Panc1 (cell line): ENCODE results near the gene TENM3. TPM values are rescaled to one million over a fixed set of nuclear protein-coding genes. Genes with fewer than 3 reads are reported as not detected.

ENCODE experiments used
- ATAC-seq: fragments of 200-7000 bp; cut with Tn5 transposase; 2 replicates; pipeline ENCODE4 v1.9.1; 2020; ENCODE audit warnings: mild to moderate bottlenecking, moderate library complexity
- BruUV-seq: library from RNA; stranded (reverse); fragments of 400-500 nt; replicated peaks from 2 replicates; lab custom pipeline; 2021; lab: Mats Ljungman, UMichigan
- CTCF ChIA-PET: fragments of 300-600 bp; sonication (Branson Sonifier 250); formaldehyde crosslinking; loops from one replicate; lab custom pipeline; 2022; ENCODE audit warnings: antibody characterized with exemption; lab: Charles Lee
- POLR2A ChIA-PET: fragments of 300-600 bp; sonication (Branson Sonifier 250); formaldehyde crosslinking; loops from one replicate; lab custom pipeline; 2022; ENCODE audit warnings: antibody characterized with exemption; lab: Charles Lee
- DNase-seq: peaks from one replicate; pipeline ENCODE4 v3.0.0-alpha.2; 2010; ENCODE audit warnings: low read depth, low spot score
- H3K27ac ChIP-seq: 2 replicates; pipeline ENCODE4 v1.5.1; 2011; ENCODE audit warnings: mild to moderate bottlenecking, low read length, inconsistent platforms
- H3K27me3 ChIP-seq: fragments of 200-500 bp; sonication (Bioruptor generic); 2 replicates; pipeline ENCODE4 v1.6.0; 2014; ENCODE audit warnings: low read length, inconsistent platforms; ENCODE audit not compliant: control insufficient read depth, insufficient read depth
- H3K36me3 ChIP-seq: fragments of 200-500 bp; sonication (Bioruptor generic); 2 replicates; pipeline ENCODE4 v1.5.1; 2014; ENCODE audit warnings: inconsistent platforms, mild to moderate bottlenecking, low read length, moderate library complexity; ENCODE audit not compliant: control insufficient read depth, insufficient read depth
- H3K4me1 ChIP-seq: 2 replicates; pipeline ENCODE4 v1.5.1; 2011; ENCODE audit warnings: inconsistent platforms, mild to moderate bottlenecking, low read length, moderate library complexity; ENCODE audit not compliant: control insufficient read depth, insufficient read depth
- H3K4me3 ChIP-seq, 2 experiments: 2 replicates each; pipeline ENCODE4 v1.5.1; 2011 to 2012; ENCODE audit warnings: low read depth in 2 of 2, low read length in 2 of 2, mild to moderate bottlenecking in 2 of 2, inconsistent platforms in 1 of 2, moderate library complexity in 1 of 2
- H3K9me3 ChIP-seq: fragments of 200-500 bp; sonication (Bioruptor generic); 2 replicates; pipeline ENCODE4 v1.5.1; 2014; ENCODE audit warnings: low read depth, mild to moderate bottlenecking, inconsistent platforms, low read length, moderate library complexity; ENCODE audit not compliant: control insufficient read depth, insufficient read depth
- CTCF ChIP-seq: fragments of 450-650 bp; IDR thresholded peaks from 2 replicates; pipeline ENCODE4 v1.5.1; 2017; ENCODE audit warnings: mild to moderate bottlenecking
- POLR2AphosphoS5 ChIP-seq: IDR thresholded peaks from 2 replicates; pipeline ENCODE4 v1.6.1; 2012; ENCODE audit warnings: mild to moderate bottlenecking, low read depth, low read length, moderate library complexity
- SIN3A ChIP-seq: IDR thresholded peaks from 2 replicates; pipeline ENCODE4 v1.6.1; 2012; ENCODE audit warnings: low read depth, mild to moderate bottlenecking, low read length, moderate library complexity, borderline replicate concordance; ENCODE audit not compliant: insufficient read depth
- TCF7L2 ChIP-seq: IDR thresholded peaks from 2 replicates; pipeline ENCODE4 v1.6.1; 2011; ENCODE audit warnings: mild to moderate bottlenecking, low read depth, low read length, inconsistent platforms
- in situ Hi-C: cut with HindIII; loops from 2 replicates; pipeline ENCODE4 v1.10.0; 2016; ENCODE audit warnings: low sequenced_read_pairs, low pct_unique_long_range_greater_than_20kb
- intact Hi-C: fragments of 100-400 bp; cut with micrococcal nuclease; formaldehyde crosslinking; loops from one replicate; pipeline ENCODE4 v1.10.0; 2022; ENCODE audit not compliant: unreplicated experiment
- total RNA-seq: library from RNA; stranded (reverse); gene quantifications from one replicate; pipeline ENCODE4 v1.2.1, GENCODE V29; 2021; ENCODE audit not compliant: unreplicated experiment
- TF ChIP-seq, protein P1 (sequence below), 2 experiments: IDR thresholded peaks; 2 replicates each; pipeline ENCODE4 v1.6.1; 2011 to 2012; ENCODE audit warnings: low read depth in 2 of 2, control low read depth in 1 of 2, low read length in 1 of 2, mild to moderate bottlenecking in 1 of 2, moderate library complexity in 1 of 2; ENCODE audit not compliant: insufficient read depth in 1 of 2

TENM3 gene
- total RNA-seq, 1 experiment from 2014 or later, result 0.95 TPM

DNA sequence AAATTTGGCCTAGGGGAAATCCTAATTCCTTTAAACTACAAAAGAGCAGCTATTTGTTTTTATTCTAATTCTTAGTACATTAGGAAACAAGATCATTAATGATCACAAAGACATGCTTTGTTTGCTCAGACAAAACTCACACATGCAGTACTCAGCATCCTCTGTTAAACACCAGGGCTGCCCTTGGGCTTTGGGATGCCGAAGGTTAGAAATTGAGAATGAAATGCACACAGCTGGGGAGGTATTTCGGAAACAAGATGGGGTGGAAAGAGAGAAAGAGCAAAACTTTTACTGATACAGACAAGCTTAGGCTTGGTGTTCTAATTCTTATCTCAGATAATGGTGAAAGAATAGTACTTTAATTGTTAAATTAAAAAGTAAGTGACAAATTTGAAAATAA, 451.3 kb downstream of the TENM3 start:
- no peaks in the 10 kb centered on the region for H3K4me1 ChIP-seq
- in situ Hi-C loops (no loop called here), intact Hi-C loops (no loop called here)
- no peak overlapping the region for H3K4me3 ChIP-seq
- H3K27me3 ChIP-seq, result no peaks in the 10 kb centered on the region
- no TSS peak for BruUV-seq
- no peak for ATAC-seq
- ChIA-PET POLR2A (no interaction called here), CTCF (no interaction called here)
- H3K27ac ChIP-seq, result no peak overlapping the region
- H3K9me3 ChIP-seq, result no peaks in the 10 kb centered on the region
- no peak for TF ChIP-seq TCF7L2
- H3K36me3 ChIP-seq, result no peaks in the 10 kb centered on the region
- DNase-seq, result no peak

GRCh38 chr4:182695009-182695408, 451.8 kb downstream of the TENM3 start:
- intact Hi-C loops (no loop called here), in situ Hi-C loops (no loop called here)
- DNase-seq, result no peak
- ChIA-PET CTCF (no interaction called here), POLR2A (no interaction called here)
- ATAC-seq, result no peak
- TF ChIP-seq CTCF, result no peak
- TF ChIP-seq, protein P1, sequence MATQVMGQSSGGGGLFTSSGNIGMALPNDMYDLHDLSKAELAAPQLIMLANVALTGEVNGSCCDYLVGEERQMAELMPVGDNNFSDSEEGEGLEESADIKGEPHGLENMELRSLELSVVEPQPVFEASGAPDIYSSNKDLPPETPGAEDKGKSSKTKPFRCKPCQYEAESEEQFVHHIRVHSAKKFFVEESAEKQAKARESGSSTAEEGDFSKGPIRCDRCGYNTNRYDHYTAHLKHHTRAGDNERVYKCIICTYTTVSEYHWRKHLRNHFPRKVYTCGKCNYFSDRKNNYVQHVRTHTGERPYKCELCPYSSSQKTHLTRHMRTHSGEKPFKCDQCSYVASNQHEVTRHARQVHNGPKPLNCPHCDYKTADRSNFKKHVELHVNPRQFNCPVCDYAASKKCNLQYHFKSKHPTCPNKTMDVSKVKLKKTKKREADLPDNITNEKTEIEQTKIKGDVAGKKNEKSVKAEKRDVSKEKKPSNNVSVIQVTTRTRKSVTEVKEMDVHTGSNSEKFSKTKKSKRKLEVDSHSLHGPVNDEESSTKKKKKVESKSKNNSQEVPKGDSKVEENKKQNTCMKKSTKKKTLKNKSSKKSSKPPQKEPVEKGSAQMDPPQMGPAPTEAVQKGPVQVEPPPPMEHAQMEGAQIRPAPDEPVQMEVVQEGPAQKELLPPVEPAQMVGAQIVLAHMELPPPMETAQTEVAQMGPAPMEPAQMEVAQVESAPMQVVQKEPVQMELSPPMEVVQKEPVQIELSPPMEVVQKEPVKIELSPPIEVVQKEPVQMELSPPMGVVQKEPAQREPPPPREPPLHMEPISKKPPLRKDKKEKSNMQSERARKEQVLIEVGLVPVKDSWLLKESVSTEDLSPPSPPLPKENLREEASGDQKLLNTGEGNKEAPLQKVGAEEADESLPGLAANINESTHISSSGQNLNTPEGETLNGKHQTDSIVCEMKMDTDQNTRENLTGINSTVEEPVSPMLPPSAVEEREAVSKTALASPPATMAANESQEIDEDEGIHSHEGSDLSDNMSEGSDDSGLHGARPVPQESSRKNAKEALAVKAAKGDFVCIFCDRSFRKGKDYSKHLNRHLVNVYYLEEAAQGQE (IDR thresholded peaks at IDR 0.05; ENCODE audit: insufficient read depth in 1 of 2, low read depth in 2 of 2, low read length in 1 of 2), result no peak
- TF ChIP-seq SIN3A, result no peak
- no peak overlapping the region for H3K27ac ChIP-seq
- no TSS peak for BruUV-seq
- no peaks in the 10 kb centered on the region for H3K9me3 ChIP-seq
- H3K4me1 ChIP-seq, result no peaks in the 10 kb centered on the region
- H3K4me3 ChIP-seq, result no peak overlapping the region
- H3K36me3 ChIP-seq, result no peaks in the 10 kb centered on the region
- no peaks in the 10 kb centered on the region for H3K27me3 ChIP-seq

DNA sequence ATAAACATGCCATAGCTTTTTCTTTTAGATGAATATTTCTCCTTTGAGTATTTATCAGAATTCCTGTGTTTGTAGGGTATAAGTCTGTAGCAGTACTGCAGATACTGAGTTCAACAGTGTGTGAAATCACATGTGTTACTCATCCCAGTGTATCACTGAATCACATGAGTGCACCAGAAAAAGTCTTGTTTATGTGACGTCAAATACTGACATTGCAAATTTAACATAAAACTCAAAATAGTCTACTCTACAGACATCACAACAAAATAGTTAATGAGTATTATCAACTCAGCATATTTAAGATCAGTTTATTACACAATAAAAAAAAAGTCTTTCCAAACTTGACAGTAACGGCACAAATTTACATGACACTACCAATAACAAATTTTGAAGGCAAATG, 452.6 kb downstream of the TENM3 start:
- Histone ChIP-seq H3K27ac (no peak overlapping the region), H3K4me3 (no peak overlapping the region), H3K36me3 (no peaks in the 10 kb centered on the region), H3K4me1 (no peaks in the 10 kb centered on the region), H3K27me3 (no peaks in the 10 kb centered on the region), H3K9me3 (no peaks in the 10 kb centered on the region)
- DNase-seq (no peak), ATAC-seq (no peak)
- CTCF ChIA-PET, result no interaction called here
- POLR2A ChIA-PET, result no interaction called here
- in situ Hi-C loops, result no loop called here
- BruUV-seq, result no TSS peak
- TF ChIP-seq, protein P1 (IDR thresholded peaks at IDR 0.05; ENCODE audit: insufficient read depth in 1 of 2, low read depth in 2 of 2, low read length in 1 of 2), result no peak
- TF ChIP-seq CTCF, result no peak
- no peak for TF ChIP-seq TCF7L2
- TF ChIP-seq SIN3A, result no peak
- no peak for TF ChIP-seq POLR2AphosphoS5
- intact Hi-C loops, result no loop called here
